HL-60 (cell line): ENCODE measurements around the gene FCER1A.
"Not testable (repeated sequence)": the region's sequence is repeated elsewhere in the genome, so short reads cannot be mapped to it uniquely, and the experiment has no call there.

Source experiments
- DNase-seq, 2 experiments: peaks; one replicate each; pipeline ENCODE4 v3.0.0-alpha.2; 2010 to 2020; ENCODE audit warnings: low read depth in 1 of 2, low spot score in 1 of 2
- H3K27ac ChIP-seq: fragments of 250-450 bp; sonication (Bioruptor Pico); replicated peaks from 2 replicates; pipeline ENCODE4 v1.5.1; 2020; ENCODE audit warnings: mild to moderate bottlenecking, moderate library complexity
- H3K27me3 ChIP-seq: fragments of 250-450 bp; sonication (Bioruptor Pico); 2 replicates; pipeline ENCODE4 v1.5.1; 2021; ENCODE audit warnings: mild to moderate bottlenecking, moderate library complexity; ENCODE audit not compliant: insufficient read depth, poor library complexity, severe bottlenecking
- H3K4me3 ChIP-seq: replicated peaks from 2 replicates; pipeline ENCODE4 v1.5.1; 2011; ENCODE audit warnings: mild to moderate bottlenecking, control low read depth, low read length; ENCODE audit not compliant: insufficient read depth
- CTCF ChIP-seq: IDR thresholded peaks from one replicate; pipeline ENCODE4 v1.5.1; 2011; ENCODE audit warnings: low read length, control low read depth, inconsistent platforms; ENCODE audit not compliant: insufficient read depth
- GABPA ChIP-seq: IDR thresholded peaks from 2 replicates; pipeline ENCODE4 v1.6.1; 2012; ENCODE audit warnings: low read depth
- POLR2AphosphoS5 ChIP-seq: IDR thresholded peaks from 2 replicates; pipeline ENCODE4 v1.6.1; 2012; ENCODE audit warnings: low read depth
- REST ChIP-seq: IDR thresholded peaks from 2 replicates; pipeline ENCODE4 v1.6.1; 2012; ENCODE audit warnings: low read depth; ENCODE audit not compliant: insufficient replicate concordance
- SPI1 ChIP-seq: IDR thresholded peaks from 2 replicates; pipeline ENCODE4 v1.6.1; 2012; ENCODE audit warnings: low read depth, mild to moderate bottlenecking, borderline replicate concordance

FCER1A gene

GRCh38 chr1:159339536-159339935 lies 37.4 kb downstream of the FCER1A start:
- H3K27ac ChIP-seq: no peak overlapping the region
- TF ChIP-seq GABPA (no peak), SPI1 (no peak), REST (no peak), POLR2AphosphoS5 (no peak), CTCF (no peak)
- no peak for DNase-seq

GRCh38 chr1:159341736-159342135 lies 39.6 kb downstream of the FCER1A start:
- H3K27ac ChIP-seq: no peak overlapping the region
- no peak for DNase-seq
- no peak overlapping the region for H3K4me3 ChIP-seq
- H3K27me3 ChIP-seq: no peaks in the 10 kb centered on the region
- TF ChIP-seq GABPA: no peak
- TF ChIP-seq REST: no peak
- TF ChIP-seq SPI1: no peak
- TF ChIP-seq POLR2AphosphoS5: no peak
- TF ChIP-seq CTCF: no peak

More at GRCh38 chr1:159339536-159339935, 37.4 kb downstream of the FCER1A start:
- no peak overlapping the region for H3K4me3 ChIP-seq
- no peaks in the 10 kb centered on the region for H3K27me3 ChIP-seq

- Histone ChIP-seq H3K27me3 (no peaks in the 10 kb centered on the region), H3K4me3 (no peak overlapping the region), H3K27ac (no peak overlapping the region)
- no peak for TF ChIP-seq CTCF
- TF ChIP-seq POLR2AphosphoS5: no peak
- TF ChIP-seq GABPA: no peak
- no peak for TF ChIP-seq REST
- no peak for TF ChIP-seq SPI1
- peak in 1 of 2 experiments; percentile 11 for DNase-seq
These were observed 40.8 kb downstream of the FCER1A start for GRCh38 chr1:159342761-159343425.

- not testable (repeated sequence) for DNase-seq
These were observed 47.2 kb downstream of the FCER1A start for GRCh38 chr1:159349374-159349773.

More at GRCh38 chr1:159349374-159349773, 47.2 kb downstream of the FCER1A start:
- H3K27me3 ChIP-seq, H3K27ac ChIP-seq, H3K4me3 ChIP-seq: not testable (repeated sequence)
